ENCODE results near the gene SIRPG. TPM values are rescaled to one million over a fixed set of nuclear protein-coding genes. Genes with fewer than 3 reads are reported as not detected.

Gene SIRPG
- total RNA-seq, 2 donors from 2014 or later, result 0.32 to 0.45 TPM

GRCh38 chr20:1700990-1701389, 43.4 kb upstream of the SIRPG start:
- intact Hi-C loops (cut with DNase I), result no loop called here
- Histone ChIP-seq H3K4me3 (no peak overlapping the region), H3K27me3 (replicated peaks; ENCODE audit: insufficient read depth) (no peaks in the 10 kb centered on the region), H3K36me3 (no peaks in the 10 kb centered on the region), H3K27ac (no peak overlapping the region), H3K9me3 (no peaks in the 10 kb centered on the region), H3K4me1 (replicated peaks) (no peaks in the 10 kb centered on the region)
- no peak for DNase-seq (ENCODE audit: low spot score)
- TF ChIP-seq POLR2A (IDR thresholded peaks at IDR 0.05) (no peak), CTCF (IDR thresholded peaks at IDR 0.05) (no peak), POLR2AphosphoS5 (IDR thresholded peaks at IDR 0.05) (no peak)
- WGBS, result 54% methylated on average over 1 of the region's 1 CpG

GRCh38 chr20:1697592-1697991, 40.0 kb upstream of the SIRPG start:
- Histone ChIP-seq H3K4me1 (replicated peaks) (no peaks in the 10 kb centered on the region), H3K27me3 (replicated peaks; ENCODE audit: insufficient read depth) (no peaks in the 10 kb centered on the region), H3K36me3 (no peaks in the 10 kb centered on the region), H3K4me3 (no peak overlapping the region), H3K27ac (no peak overlapping the region), H3K9me3 (no peaks in the 10 kb centered on the region)
- DNase-seq (ENCODE audit: low spot score), result no peak
- TF ChIP-seq POLR2A (IDR thresholded peaks at IDR 0.05) (no peak), CTCF (IDR thresholded peaks at IDR 0.05) (no peak), POLR2AphosphoS5 (IDR thresholded peaks at IDR 0.05) (no peak)
- WGBS, result 77% methylated on average over 2 of the region's 2 CpGs
- intact Hi-C loops (cut with DNase I), result no loop called here

GRCh38 chr20:1696521-1697209, 39.1 kb upstream of the SIRPG start:
- no peaks in the 10 kb centered on the region for H3K4me1 ChIP-seq (replicated peaks)
- no peak for DNase-seq (ENCODE audit: low spot score)
- H3K27me3 ChIP-seq (replicated peaks; ENCODE audit: insufficient read depth), result no peaks in the 10 kb centered on the region
- intact Hi-C loops (cut with DNase I), result no loop called here
- no peak for TF ChIP-seq POLR2A (IDR thresholded peaks at IDR 0.05)
- TF ChIP-seq POLR2AphosphoS5 (IDR thresholded peaks at IDR 0.05), result no peak
- no peak for TF ChIP-seq CTCF (IDR thresholded peaks at IDR 0.05)
- 62% methylated on average over 7 of the region's 7 CpGs for WGBS
- H3K27ac ChIP-seq, result no peak overlapping the region
- H3K36me3 ChIP-seq, result no peaks in the 10 kb centered on the region
- H3K9me3 ChIP-seq, result no peaks in the 10 kb centered on the region
- H3K4me3 ChIP-seq, result no peak overlapping the region

- no peaks in the 10 kb centered on the region for H3K27me3 ChIP-seq (replicated peaks; ENCODE audit: insufficient read depth)
- 78% methylated on average over 3 of the region's 3 CpGs for WGBS
These were observed 37.1 kb upstream of the SIRPG start for GRCh38 chr20:1694672-1695071.

More at GRCh38 chr20:1694672-1695071, 37.1 kb upstream of the SIRPG start:
- H3K27ac ChIP-seq, result no peak overlapping the region
- DNase-seq (ENCODE audit: low spot score), result no peak
- no peaks in the 10 kb centered on the region for H3K4me1 ChIP-seq (replicated peaks)
- H3K4me3 ChIP-seq, result no peak overlapping the region
- no peaks in the 10 kb centered on the region for H3K9me3 ChIP-seq
- intact Hi-C loops (cut with DNase I), result no loop called here
- TF ChIP-seq CTCF (IDR thresholded peaks at IDR 0.05), result no peak
- no peak for TF ChIP-seq POLR2A (IDR thresholded peaks at IDR 0.05)
- no peak for TF ChIP-seq POLR2AphosphoS5 (IDR thresholded peaks at IDR 0.05)
- H3K36me3 ChIP-seq, result no peaks in the 10 kb centered on the region

Data from prostate gland (tissue), 2 donors.